CD4-positive, alpha-beta T cell treated with Interleukin-17A for 4 hours (primary cell): ENCODE results near the gene RPGR.
A peak's percentile ranks its signal among the peaks of the same experiment; 100 is the strongest.

ENCODE experiments used
- DNase-seq: peaks from one replicate; pipeline ENCODE4 v3.0.0-alpha.2; 2020; ENCODE audit warnings: mixed read lengths

The RPGR gene, protein sequence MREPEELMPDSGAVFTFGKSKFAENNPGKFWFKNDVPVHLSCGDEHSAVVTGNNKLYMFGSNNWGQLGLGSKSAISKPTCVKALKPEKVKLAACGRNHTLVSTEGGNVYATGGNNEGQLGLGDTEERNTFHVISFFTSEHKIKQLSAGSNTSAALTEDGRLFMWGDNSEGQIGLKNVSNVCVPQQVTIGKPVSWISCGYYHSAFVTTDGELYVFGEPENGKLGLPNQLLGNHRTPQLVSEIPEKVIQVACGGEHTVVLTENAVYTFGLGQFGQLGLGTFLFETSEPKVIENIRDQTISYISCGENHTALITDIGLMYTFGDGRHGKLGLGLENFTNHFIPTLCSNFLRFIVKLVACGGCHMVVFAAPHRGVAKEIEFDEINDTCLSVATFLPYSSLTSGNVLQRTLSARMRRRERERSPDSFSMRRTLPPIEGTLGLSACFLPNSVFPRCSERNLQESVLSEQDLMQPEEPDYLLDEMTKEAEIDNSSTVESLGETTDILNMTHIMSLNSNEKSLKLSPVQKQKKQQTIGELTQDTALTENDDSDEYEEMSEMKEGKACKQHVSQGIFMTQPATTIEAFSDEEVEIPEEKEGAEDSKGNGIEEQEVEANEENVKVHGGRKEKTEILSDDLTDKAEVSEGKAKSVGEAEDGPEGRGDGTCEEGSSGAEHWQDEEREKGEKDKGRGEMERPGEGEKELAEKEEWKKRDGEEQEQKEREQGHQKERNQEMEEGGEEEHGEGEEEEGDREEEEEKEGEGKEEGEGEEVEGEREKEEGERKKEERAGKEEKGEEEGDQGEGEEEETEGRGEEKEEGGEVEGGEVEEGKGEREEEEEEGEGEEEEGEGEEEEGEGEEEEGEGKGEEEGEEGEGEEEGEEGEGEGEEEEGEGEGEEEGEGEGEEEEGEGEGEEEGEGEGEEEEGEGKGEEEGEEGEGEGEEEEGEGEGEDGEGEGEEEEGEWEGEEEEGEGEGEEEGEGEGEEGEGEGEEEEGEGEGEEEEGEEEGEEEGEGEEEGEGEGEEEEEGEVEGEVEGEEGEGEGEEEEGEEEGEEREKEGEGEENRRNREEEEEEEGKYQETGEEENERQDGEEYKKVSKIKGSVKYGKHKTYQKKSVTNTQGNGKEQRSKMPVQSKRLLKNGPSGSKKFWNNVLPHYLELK

GRCh38 chrX:38327007-38327774 lies at the start of gene RPGR:
Gene RPGR, minus strand, starts transcription at chrX:38327509. Its CDS starts 142 bp downstream, at chrX:38327367.
- DNase-seq: peak; percentile 92

GRCh38 chrX:38376747-38377146 lies 49.4 kb upstream of the RPGR start:
- DNase-seq: no peak

DNA sequence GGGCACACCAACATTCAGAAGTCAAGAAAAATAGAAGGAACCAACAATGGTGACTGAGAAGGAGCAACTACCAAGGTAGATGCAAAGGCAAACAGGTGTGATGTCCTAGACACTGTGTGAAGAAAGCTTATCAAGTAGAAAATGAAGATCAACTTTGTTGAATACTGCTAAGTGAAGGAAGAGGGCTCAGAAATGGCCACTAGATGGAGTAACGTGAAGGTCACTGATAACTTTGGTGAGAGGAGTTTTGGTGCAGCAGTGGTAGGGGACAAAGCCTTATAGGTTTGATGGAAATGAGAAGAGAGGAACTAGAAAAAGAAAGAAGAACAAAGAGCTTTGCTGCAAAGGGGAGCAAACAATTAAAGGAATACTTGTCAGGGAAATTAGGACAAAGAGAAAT lies 48.6 kb upstream of the RPGR start:
- no peak for DNase-seq

DNA sequence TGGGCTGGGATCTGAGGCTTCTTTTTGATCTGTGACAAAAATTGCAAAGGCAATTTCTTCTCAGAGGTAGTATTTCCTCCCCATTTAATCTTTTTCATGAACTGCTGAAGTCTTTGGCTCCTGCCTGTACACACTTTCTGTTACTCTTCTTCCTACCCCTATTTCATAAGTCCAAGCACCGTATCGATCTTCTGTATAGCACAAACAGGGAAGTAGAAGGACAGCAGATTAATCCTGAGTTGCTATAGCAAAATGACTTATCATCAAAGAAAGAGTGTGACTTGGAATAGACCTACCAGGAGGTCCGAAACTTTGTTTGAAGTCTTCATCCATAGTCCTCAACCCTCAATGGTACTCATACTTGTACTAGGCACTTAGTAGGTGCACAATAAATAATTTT lies 47.1 kb upstream of the RPGR start:
- DNase-seq: no peak

DNA sequence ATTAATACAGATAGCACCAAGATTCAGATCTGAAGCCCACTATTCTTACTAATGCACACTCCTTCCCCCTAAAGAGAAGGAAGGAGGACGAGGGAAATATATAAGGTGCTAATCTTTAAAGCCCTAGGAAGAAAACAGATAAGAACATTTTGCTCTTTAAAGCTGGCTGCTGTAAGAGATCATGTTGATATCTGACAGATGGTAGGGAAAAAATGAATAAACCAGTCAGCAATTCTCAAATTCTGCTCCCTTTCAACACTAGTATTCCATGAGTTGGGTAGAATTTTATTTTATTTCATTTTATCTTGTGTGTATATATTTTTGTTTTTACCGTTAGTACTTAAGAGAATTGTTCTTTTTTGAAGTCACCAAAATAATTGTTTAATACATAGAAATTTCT lies 44.3 kb upstream of the RPGR start:
- DNase-seq: no peak

- no peak for DNase-seq
Observed at GRCh38 chrX:38368774-38369173, 41.5 kb upstream of the RPGR start.

- no peak for DNase-seq
Observed at GRCh38 chrX:38365954-38366353, 38.6 kb upstream of the RPGR start.

DNA sequence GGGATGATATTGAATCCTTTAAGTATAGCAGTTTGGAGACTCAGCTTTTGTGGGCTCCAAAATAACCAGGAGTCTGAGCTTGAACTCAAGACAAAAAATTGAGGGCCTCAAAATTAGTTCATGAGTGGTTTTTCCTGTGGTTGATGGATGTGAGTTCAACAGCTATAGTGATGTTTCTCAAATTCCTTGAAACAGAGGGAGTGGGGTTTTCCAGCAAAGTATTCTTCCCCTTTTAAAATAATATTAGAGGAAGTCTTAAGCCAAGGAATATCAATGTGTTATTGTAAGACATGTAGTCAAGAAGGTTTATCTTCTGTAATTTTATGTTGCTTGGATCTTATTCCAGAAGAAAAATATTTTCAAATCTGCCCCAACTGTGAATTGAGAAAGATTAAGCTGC lies 35.7 kb upstream of the RPGR start:
- DNase-seq: no peak

DNA sequence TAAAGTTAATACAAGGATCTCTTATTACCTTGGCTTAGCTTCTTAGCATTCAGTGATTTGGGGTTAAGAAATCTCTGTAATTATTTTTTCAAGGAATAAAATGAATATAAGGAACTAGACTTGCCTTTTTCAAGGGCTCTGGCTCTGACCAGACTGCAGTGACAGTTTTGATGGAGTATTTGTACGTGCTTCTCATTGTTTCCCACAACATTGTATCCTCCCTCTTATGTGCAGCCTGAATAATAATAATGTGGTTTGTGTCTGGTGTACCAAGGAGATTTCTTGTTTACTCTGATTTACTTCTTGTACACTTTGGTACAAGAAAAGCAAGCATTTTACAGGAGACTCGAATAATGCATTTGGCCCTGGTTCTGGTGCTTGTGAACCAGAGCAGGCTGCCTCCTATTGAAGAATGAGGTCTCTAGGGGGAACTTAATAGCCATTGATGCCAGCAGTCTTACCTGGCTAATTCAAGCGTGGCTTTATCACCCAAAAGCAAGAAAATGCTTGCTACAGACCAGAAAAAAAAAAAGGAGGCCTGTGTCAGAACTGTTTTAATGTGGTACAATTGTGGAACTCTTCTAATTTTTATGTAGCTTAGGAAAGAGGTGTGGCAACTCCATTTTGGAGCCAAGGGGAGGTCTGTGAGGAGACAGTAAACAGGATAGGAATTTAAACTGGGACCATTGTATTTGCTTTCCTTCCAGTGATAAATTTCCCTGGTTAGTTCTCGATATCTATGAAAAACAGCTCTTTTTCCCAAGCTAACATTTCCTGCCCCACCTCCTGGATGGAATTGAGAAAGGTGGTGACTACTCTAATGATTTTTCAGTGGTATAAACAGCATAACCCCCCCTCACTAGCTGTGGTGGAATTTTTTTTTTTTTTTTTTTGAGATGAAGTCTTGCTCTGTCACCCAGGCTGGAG lies 30.7 kb upstream of the RPGR start:
- no peak for DNase-seq

DNA sequence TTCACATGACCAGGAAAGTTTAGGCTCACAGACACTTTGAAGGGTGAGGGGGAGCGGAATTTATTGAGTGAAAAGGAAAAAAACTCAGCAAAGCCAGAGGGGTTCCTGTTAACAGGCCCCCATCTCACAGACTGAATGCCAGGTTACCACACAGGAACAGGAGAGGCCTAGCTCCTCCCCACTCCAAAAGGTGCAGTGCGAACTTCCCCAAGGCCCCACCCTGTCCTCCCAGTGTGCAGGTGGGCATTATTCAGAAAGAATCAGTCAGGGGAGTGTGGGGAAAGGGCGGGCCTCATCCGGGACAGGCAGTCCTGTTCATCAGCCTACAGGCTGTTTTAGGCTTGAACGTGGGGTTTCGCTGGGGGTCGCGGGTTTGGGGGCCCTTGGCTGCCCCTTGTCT lies 29.1 kb upstream of the RPGR start:
- no peak for DNase-seq

GRCh38 chrX:38352362-38352761 lies 25.1 kb upstream of the RPGR start, which contains the start of gene OTC:
Gene OTC, plus strand, starts transcription at chrX:38352604. Its CDS starts 93 bp downstream, at chrX:38352697.
- no peak for DNase-seq

DNA sequence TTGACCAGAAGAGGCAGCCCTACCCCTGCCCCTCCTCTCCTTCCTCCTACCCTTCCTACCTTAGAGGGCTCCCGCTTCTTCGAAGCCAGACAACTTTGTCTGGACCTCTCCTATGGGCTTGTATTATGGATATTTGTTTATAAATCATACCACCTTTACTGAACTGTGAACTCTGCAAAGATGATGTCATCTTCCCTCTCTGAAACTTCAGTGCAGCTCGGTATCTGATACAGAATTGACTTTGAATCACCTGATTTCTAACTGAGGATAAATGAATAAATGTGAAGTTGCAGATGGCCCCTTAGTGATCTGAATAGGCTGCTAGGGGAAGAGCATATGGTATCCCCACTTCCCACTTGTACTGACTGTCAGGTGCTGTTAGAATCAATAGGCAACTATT lies 24.0 kb upstream of the RPGR start:
- no peak for DNase-seq

DNA sequence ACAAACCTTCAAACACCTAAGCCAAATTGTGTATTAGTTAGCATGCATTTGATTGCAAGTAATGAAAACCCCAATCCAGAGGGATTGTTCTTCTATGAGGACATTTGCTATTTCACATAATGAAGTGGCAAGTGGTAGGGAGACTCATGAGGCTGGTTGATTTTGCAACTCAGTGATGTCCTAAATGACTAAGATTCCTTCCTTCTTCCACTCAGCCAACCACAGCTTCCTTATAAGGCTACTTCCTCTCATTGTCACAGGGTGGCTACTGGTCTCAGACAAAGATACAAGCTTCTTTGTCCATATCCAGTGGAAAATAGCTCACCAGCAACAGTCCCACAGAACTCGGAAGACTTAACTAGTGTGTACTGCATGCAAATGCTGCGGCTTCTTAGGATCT lies 19.8 kb upstream of the RPGR start:
- no peak for DNase-seq

- DNase-seq: no peak
Observed at GRCh38 chrX:38346150-38346549, 18.8 kb upstream of the RPGR start.

- no peak for DNase-seq
Observed at GRCh38 chrX:38342853-38343778, 15.8 kb upstream of the RPGR start.

DNA sequence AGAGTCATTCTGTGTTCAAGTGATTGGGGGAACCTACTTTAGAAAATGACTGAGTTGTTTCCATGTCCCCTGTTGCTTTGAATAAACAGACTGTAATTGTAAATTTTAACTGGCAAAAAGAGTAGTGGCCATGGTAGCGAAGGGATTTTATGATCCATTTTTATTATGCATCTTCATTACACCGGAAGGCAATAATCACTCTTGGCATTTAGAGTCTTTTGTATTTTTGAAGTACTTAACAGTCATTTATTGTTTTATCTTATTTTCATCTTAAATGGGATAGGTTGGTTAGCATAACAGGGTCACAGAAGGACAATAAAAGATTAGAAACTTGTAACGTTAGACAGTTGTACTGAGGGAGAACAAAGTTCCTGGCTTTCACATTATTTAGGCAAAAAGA lies 14.1 kb upstream of the RPGR start:
- no peak for DNase-seq

GRCh38 chrX:38336538-38337240 lies 9.4 kb upstream of the RPGR start:
- DNase-seq: no peak

- no peak for DNase-seq
Observed at GRCh38 chrX:38335382-38335781, 8.1 kb upstream of the RPGR start.

GRCh38 chrX:38332505-38332904 lies 5.2 kb upstream of the RPGR start:
- no peak for DNase-seq

GRCh38 chrX:38327775-38328081 lies 419 bp upstream of the RPGR start:
- DNase-seq: no peak
